NB4 (cell line): Measurements from ENCODE around the gene RUFY4.

Experiments used
- POLR2A ChIP-seq: IDR thresholded peaks from 2 replicates; pipeline ENCODE4 v1.6.1; 2011; ENCODE audit warnings: mild to moderate bottlenecking; ENCODE audit not compliant: insufficient read length; ENCODE audit errors: extremely low read depth
- TF ChIP-seq, protein P1 (sequence below): IDR thresholded peaks from one replicate; pipeline ENCODE4 v1.5.1; 2012; ENCODE audit warnings: low read depth, low read length
- TF ChIP-seq, protein P2 (sequence below): IDR thresholded peaks from 2 replicates; pipeline ENCODE4 v1.6.1; 2011; ENCODE audit warnings: low read depth, low read length

DNA sequence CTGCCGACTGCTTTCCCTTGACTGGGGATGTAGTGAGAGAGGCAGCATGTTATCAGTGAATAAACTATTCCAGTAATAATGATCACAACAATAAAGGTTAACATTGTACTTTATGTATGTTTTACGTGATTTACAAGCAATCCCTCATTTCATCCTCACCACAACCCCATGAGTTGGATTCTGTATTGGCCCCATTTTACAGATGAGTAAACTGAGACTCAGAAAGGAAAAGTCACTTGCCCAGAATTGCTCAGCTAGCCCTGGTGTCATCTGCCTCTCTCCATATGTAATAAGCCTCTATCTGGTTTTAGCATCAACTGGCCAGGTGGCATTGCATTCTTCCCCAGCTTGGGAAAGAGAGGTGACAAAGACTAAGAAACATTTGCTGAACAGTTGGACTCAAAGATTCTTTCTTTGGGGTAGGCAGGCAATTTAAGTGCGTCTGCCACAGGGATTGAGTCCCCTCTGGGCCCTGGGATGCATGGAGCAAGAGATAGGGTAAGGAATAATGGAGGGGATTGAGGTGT, 58.9 kb downstream of the RUFY4 start:
- no peak for TF ChIP-seq POLR2A
- TF ChIP-seq, protein P1, sequence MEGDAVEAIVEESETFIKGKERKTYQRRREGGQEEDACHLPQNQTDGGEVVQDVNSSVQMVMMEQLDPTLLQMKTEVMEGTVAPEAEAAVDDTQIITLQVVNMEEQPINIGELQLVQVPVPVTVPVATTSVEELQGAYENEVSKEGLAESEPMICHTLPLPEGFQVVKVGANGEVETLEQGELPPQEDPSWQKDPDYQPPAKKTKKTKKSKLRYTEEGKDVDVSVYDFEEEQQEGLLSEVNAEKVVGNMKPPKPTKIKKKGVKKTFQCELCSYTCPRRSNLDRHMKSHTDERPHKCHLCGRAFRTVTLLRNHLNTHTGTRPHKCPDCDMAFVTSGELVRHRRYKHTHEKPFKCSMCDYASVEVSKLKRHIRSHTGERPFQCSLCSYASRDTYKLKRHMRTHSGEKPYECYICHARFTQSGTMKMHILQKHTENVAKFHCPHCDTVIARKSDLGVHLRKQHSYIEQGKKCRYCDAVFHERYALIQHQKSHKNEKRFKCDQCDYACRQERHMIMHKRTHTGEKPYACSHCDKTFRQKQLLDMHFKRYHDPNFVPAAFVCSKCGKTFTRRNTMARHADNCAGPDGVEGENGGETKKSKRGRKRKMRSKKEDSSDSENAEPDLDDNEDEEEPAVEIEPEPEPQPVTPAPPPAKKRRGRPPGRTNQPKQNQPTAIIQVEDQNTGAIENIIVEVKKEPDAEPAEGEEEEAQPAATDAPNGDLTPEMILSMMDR, result no peak
- TF ChIP-seq, protein P2, sequence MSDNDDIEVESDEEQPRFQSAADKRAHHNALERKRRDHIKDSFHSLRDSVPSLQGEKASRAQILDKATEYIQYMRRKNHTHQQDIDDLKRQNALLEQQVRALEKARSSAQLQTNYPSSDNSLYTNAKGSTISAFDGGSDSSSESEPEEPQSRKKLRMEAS, result no peak
